Measurements from ENCODE around the gene TMEM179.

- no peak for TF ChIP-seq MXI1 (conservative IDR thresholded peaks at IDR 0.05; ENCODE audit: poor library complexity, severe bottlenecking)
- no peak for TF ChIP-seq CTCF (IDR thresholded peaks at IDR 0.05; ENCODE audit: poor library complexity, severe bottlenecking)
- no peak for TF ChIP-seq EP300 (conservative IDR thresholded peaks at IDR 0.05; ENCODE audit: poor library complexity, severe bottlenecking)
- TF ChIP-seq RAD21 (conservative IDR thresholded peaks at IDR 0.05): no peak
- no peak for TF ChIP-seq POLR2AphosphoS5 (IDR thresholded peaks at IDR 0.05)
- no peak for TF ChIP-seq EZH2 (IDR thresholded peaks at IDR 0.05; ENCODE audit: borderline replicate concordance, insufficient read depth, low read length, poor library complexity, severe bottlenecking)
- TF ChIP-seq, protein P1, sequence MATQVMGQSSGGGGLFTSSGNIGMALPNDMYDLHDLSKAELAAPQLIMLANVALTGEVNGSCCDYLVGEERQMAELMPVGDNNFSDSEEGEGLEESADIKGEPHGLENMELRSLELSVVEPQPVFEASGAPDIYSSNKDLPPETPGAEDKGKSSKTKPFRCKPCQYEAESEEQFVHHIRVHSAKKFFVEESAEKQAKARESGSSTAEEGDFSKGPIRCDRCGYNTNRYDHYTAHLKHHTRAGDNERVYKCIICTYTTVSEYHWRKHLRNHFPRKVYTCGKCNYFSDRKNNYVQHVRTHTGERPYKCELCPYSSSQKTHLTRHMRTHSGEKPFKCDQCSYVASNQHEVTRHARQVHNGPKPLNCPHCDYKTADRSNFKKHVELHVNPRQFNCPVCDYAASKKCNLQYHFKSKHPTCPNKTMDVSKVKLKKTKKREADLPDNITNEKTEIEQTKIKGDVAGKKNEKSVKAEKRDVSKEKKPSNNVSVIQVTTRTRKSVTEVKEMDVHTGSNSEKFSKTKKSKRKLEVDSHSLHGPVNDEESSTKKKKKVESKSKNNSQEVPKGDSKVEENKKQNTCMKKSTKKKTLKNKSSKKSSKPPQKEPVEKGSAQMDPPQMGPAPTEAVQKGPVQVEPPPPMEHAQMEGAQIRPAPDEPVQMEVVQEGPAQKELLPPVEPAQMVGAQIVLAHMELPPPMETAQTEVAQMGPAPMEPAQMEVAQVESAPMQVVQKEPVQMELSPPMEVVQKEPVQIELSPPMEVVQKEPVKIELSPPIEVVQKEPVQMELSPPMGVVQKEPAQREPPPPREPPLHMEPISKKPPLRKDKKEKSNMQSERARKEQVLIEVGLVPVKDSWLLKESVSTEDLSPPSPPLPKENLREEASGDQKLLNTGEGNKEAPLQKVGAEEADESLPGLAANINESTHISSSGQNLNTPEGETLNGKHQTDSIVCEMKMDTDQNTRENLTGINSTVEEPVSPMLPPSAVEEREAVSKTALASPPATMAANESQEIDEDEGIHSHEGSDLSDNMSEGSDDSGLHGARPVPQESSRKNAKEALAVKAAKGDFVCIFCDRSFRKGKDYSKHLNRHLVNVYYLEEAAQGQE (IDR thresholded peaks at IDR 0.05; ENCODE audit: borderline replicate concordance): no peak
Measured at GRCh38 chr14:104562606-104563005, 42.0 kb downstream of the TMEM179 start.

Measured in neural cell (in vitro differentiated cells).